Activated CD8-positive, alpha-beta memory T cell treated with anti-CD3 and anti-CD28 coated beads, Interleukin-2, amount 10 ng/mL, durations not matched to agents 7 days and 5 days (primary cell): ENCODE measurements around the gene SIPA1L3. TPM values are rescaled to one million over a fixed set of nuclear protein-coding genes. Genes with fewer than 3 reads are reported as not detected.

Experiments
- ATAC-seq: fragments of 150-1000 bp; cut with Tn5 transposase; one replicate; pipeline ENCODE4 v1.10.0; 2021; ENCODE audit warnings: moderate library complexity
- CTCF ChIA-PET: fragments of 350-600 bp; sonication (Branson Sonifier 250); formaldehyde crosslinking; loops from one replicate; lab custom pipeline; 2021; ENCODE audit warnings: antibody characterized with exemption; lab: Charles Lee
- DNase-seq: peaks from one replicate; pipeline ENCODE4 v3.0.0-alpha.2; 2020
- H3K27ac Mint-ChIP-seq: one replicate; pipeline ENCODE4 v1.8.0; 2021; ENCODE audit warnings: mild to moderate bottlenecking, mixed read lengths
- H3K27me3 Mint-ChIP-seq: one replicate; pipeline ENCODE4 v1.8.0; 2021; ENCODE audit warnings: mixed read lengths
- H3K36me3 Mint-ChIP-seq: one replicate; pipeline ENCODE4 v1.8.0; 2021; ENCODE audit warnings: mild to moderate bottlenecking, mixed read lengths
- H3K4me1 Mint-ChIP-seq: one replicate; pipeline ENCODE4 v1.8.0; 2021; ENCODE audit warnings: mixed read lengths
- H3K4me3 Mint-ChIP-seq: one replicate; pipeline ENCODE4 v1.8.0; 2021; ENCODE audit warnings: mild to moderate bottlenecking, moderate library complexity, mixed read lengths
- H3K9me3 Mint-ChIP-seq: one replicate; pipeline ENCODE4 v1.8.0; 2022; ENCODE audit warnings: low read depth, mixed read lengths
- total RNA-seq, 2 experiments: library from RNA; stranded (reverse); gene quantifications; one replicate each; pipeline ENCODE4 v1.2.3, GENCODE V29; 2021

The SIPA1L3 gene
- total RNA-seq, 2 experiments from 2014 or later = 16.6 to 21.6 TPM

GRCh38 chr19:38089440-38089839 lies 182.4 kb downstream of the SIPA1L3 start:
- DNase-seq (no peak), ATAC-seq (no peak)
- H3K4me3 Mint-ChIP-seq = no peak overlapping the region
- no peaks in the 10 kb centered on the region for H3K9me3 Mint-ChIP-seq
- H3K27me3 Mint-ChIP-seq = no peaks in the 10 kb centered on the region
- H3K27ac Mint-ChIP-seq = no peak overlapping the region
- CTCF ChIA-PET = interaction anchor here (0.7 to 1.3 kb wide), 2 partner anchors 105 to 191 kb away, joined by 3 read pairs; no protein-coding TSS in a partner anchor
- no peaks in the 10 kb centered on the region for H3K36me3 Mint-ChIP-seq
- no peaks in the 10 kb centered on the region for H3K4me1 Mint-ChIP-seq

GRCh38 chr19:38093154-38093553 lies 186.1 kb downstream of the SIPA1L3 start:
- Mint-ChIP-seq H3K9me3 (no peaks in the 10 kb centered on the region), H3K4me3 (no peak overlapping the region), H3K36me3 (no peaks in the 10 kb centered on the region), H3K27me3 (no peaks in the 10 kb centered on the region), H3K27ac (no peak overlapping the region), H3K4me1 (no peaks in the 10 kb centered on the region)
- ATAC-seq (no peak), DNase-seq (no peak)
- CTCF ChIA-PET = interaction anchor here (3.0 kb wide), 1 partner anchor 190 kb away, joined by 19 read pairs; no protein-coding TSS in a partner anchor

- H3K9me3 Mint-ChIP-seq = no peaks in the 10 kb centered on the region
- CTCF ChIA-PET = interaction anchor here (1.0 to 3.0 kb wide), 3 partner anchors 10 to 191 kb away, joined by 3 to 19 read pairs (median 3); no protein-coding TSS in a partner anchor
- DNase-seq (no peak), ATAC-seq (no peak)
- H3K36me3 Mint-ChIP-seq = no peaks in the 10 kb centered on the region
- no peaks in the 10 kb centered on the region for H3K27me3 Mint-ChIP-seq
- H3K27ac Mint-ChIP-seq = no peak overlapping the region
- no peak overlapping the region for H3K4me3 Mint-ChIP-seq
- no peaks in the 10 kb centered on the region for H3K4me1 Mint-ChIP-seq
Measured at GRCh38 chr19:38093587-38093986, 186.6 kb downstream of the SIPA1L3 start.

DNA sequence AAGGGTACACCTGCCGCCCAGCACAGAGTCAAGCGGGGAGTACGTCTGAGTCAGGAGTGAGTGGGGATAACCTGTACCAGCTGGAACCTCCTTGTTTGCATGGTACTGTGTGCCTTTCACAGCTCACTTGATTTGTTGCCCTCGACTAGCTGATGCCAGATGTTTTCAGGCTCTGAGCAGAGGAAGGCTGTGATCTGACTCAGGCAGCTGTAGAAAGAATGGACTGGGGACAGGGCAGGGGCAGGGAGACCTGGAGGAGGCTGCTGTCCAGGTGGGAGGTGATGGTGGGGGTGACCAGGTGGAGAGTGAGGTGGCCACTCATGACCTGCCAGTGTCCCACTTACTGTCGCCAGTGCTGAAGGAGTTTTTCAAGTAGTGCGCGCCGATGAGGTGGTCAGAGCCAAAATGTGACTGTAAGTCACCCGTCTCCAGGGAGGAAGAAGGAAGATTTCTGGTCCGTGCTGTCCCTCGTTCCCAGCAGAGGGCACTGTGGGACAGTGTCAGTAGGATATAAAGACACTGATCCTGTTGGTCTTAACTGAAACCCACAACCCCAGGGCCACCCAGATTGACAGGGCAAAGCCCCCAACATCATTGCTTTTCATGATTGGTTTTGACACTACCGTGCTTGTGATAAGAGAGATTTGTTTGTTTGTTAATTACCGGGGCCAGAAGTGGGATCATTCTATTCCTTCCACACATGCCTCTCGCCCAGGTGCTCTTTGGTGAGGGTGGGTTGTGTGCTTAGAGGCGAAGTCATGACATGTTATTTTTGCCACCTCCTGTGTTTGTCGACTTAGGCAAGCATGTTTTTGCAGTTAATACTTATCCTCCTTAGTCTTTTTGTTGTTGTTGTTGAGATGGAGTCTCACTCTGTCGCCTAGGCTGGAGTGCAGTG lies 188.7 kb downstream of the SIPA1L3 start:
- no peak overlapping the region for H3K4me3 Mint-ChIP-seq
- DNase-seq (peak; percentile 71), ATAC-seq (peak; percentile 57)
- peaks cover 12% of the 10 kb centered on the region for H3K36me3 Mint-ChIP-seq
- no peak overlapping the region for H3K27ac Mint-ChIP-seq
- H3K27me3 Mint-ChIP-seq = no peaks in the 10 kb centered on the region
- CTCF ChIA-PET = interaction anchor here (0.8 to 3.0 kb wide), 5 partner anchors 12 to 199 kb away, joined by 3 to 19 read pairs (median 3); partner anchors contain the start of gene SIPA1L3
- no peaks in the 10 kb centered on the region for H3K4me1 Mint-ChIP-seq
- peaks cover 3% of the 10 kb centered on the region for H3K9me3 Mint-ChIP-seq

DNA sequence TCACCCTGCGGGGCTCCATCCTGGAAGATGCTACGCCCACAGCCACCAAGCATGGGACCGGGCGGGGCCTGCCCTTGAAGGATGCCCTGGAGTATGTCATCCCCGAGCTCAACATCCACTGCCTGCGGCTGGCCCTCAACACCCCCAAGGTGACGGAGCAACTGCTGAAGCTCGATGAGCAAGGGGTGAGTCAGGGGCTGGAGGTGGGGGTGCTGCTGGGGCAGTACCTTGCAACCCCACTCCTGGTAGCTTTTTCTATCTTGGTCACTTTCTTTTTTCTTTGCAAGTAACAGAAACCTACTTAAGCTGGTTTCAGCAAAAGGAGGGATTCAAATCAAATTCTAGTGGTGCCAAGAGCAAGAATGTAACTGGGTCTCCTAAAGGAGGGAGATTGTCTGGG lies 193.0 kb downstream of the SIPA1L3 start:
- Mint-ChIP-seq H3K36me3 (peaks cover 25% of the 10 kb centered on the region), H3K27me3 (no peaks in the 10 kb centered on the region), H3K4me1 (no peaks in the 10 kb centered on the region), H3K27ac (no peak overlapping the region), H3K9me3 (peaks cover 3% of the 10 kb centered on the region), H3K4me3 (no peak overlapping the region)
- DNase-seq = no peak
- CTCF ChIA-PET = no interaction called here
- no peak for ATAC-seq

- no peak for ATAC-seq
- peaks cover 3% of the 10 kb centered on the region for H3K9me3 Mint-ChIP-seq
- no peaks in the 10 kb centered on the region for H3K4me1 Mint-ChIP-seq
- H3K4me3 Mint-ChIP-seq = no peak overlapping the region
- DNase-seq = no peak
- H3K36me3 Mint-ChIP-seq = peaks cover 25% of the 10 kb centered on the region
- no peaks in the 10 kb centered on the region for H3K27me3 Mint-ChIP-seq
- CTCF ChIA-PET = no interaction called here
- no peak overlapping the region for H3K27ac Mint-ChIP-seq
Measured at GRCh38 chr19:38100589-38100988, 193.6 kb downstream of the SIPA1L3 start.

DNA sequence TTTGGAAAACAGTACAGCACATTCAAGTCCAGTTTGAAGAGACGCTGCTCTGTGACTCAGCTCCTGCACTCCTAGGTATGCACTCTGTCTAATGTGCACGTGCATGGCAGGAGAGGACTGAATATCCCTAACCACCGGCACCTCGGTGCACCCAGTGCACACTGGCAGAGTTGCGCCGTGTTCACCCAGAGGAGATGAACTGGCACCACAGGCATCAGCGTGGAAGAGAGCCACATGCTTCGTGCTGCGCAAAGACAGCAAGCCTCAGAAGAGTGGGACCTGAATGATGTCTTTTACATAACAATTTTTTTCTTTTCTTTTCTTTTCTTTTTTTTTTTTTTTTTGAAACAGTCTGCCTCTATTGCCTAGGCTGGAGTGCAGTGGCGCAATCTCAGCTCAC lies 194.7 kb downstream of the SIPA1L3 start:
- Mint-ChIP-seq H3K4me3 (no peak overlapping the region), H3K36me3 (peaks cover 27% of the 10 kb centered on the region), H3K9me3 (peaks cover 3% of the 10 kb centered on the region), H3K27me3 (no peaks in the 10 kb centered on the region), H3K27ac (no peak overlapping the region), H3K4me1 (no peaks in the 10 kb centered on the region)
- no peak for ATAC-seq
- CTCF ChIA-PET = no interaction called here
- DNase-seq = no peak

- Mint-ChIP-seq H3K4me3 (no peak overlapping the region), H3K36me3 (peaks cover 15% of the 10 kb centered on the region), H3K9me3 (no peaks in the 10 kb centered on the region), H3K27me3 (no peaks in the 10 kb centered on the region), H3K4me1 (no peaks in the 10 kb centered on the region), H3K27ac (no peak overlapping the region)
- DNase-seq (no peak), ATAC-seq (no peak)
- CTCF ChIA-PET = no interaction called here
Measured at GRCh38 chr19:38105574-38105973, 198.6 kb downstream of the SIPA1L3 start.

DNA sequence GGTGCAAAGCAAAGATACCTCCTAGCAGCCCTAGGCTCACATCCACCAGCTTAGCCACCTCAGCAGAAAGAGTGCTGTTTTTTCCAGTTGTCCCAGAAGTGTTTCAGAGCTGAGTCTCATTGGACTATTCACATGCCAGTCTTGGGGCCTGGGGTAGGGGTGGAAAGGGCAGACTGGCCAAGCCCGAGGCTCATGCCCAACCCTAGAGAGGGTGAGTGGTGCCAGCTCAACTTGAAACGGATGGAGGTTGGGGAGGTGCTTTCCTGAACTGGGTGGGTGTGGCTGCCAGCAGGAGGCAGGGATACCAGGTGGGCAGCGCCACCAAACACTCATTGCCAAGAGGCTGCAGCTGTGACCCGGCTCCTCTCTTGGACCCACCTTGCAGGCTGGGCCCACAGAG lies 200.1 kb downstream of the SIPA1L3 start:
- Mint-ChIP-seq H3K4me1 (no peaks in the 10 kb centered on the region), H3K9me3 (no peaks in the 10 kb centered on the region), H3K4me3 (no peak overlapping the region), H3K27me3 (no peaks in the 10 kb centered on the region), H3K36me3 (peaks cover 11% of the 10 kb centered on the region), H3K27ac (no peak overlapping the region)
- DNase-seq (no peak), ATAC-seq (no peak)
- CTCF ChIA-PET = no interaction called here

- ATAC-seq (no peak), DNase-seq (no peak)
- Mint-ChIP-seq H3K4me1 (peaks cover 12% of the 10 kb centered on the region), H3K27ac (no peak overlapping the region), H3K4me3 (no peak overlapping the region), H3K9me3 (no peaks in the 10 kb centered on the region), H3K27me3 (no peaks in the 10 kb centered on the region), H3K36me3 (peaks cover 9% of the 10 kb centered on the region)
- CTCF ChIA-PET = no interaction called here
Measured at GRCh38 chr19:38111898-38112297, 204.9 kb downstream of the SIPA1L3 start.

GRCh38 chr19:38114651-38115050 lies 207.6 kb downstream of the SIPA1L3 start:
- Mint-ChIP-seq H3K4me3 (no peak overlapping the region), H3K9me3 (no peaks in the 10 kb centered on the region), H3K4me1 (peaks cover 12% of the 10 kb centered on the region), H3K36me3 (peaks cover 20% of the 10 kb centered on the region), H3K27ac (no peak overlapping the region), H3K27me3 (no peaks in the 10 kb centered on the region)
- CTCF ChIA-PET = interaction anchor here (1.1 to 1.7 kb wide), 2 partner anchors 212 to 221 kb away, joined by 3 to 4 read pairs; partner anchors contain the start of gene CATSPERG
- DNase-seq = no peak
- no peak for ATAC-seq

DNA sequence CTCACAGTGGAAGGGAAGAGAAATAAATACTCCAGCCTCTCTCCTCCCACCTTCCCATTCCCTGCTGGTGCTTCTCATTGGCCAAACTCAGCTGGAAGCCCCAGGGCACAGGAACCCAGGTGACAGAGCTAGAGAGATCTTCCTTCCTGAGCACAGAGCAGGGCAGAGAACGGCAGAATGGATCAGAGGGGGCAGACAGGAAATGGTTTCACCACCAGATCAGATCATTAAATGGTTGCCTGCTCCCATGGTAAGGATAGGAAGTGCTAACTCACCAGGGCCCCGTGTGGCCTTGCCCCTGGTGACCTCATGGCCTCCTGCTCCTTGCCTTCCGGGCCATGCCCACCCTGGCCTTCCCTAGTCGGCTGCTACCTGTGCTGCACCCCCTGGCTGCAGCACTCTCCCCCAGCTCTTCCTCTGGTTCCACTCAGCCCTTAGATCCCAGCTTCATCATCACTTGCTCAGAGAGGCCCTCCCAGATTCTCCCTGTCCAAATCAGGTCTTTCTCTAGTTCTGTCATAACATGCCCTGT lies 208.3 kb downstream of the SIPA1L3 start:
- H3K27ac Mint-ChIP-seq = peak overlapping the region; percentile 48
- DNase-seq (no peak), ATAC-seq (peak; percentile 58)
- no peaks in the 10 kb centered on the region for H3K27me3 Mint-ChIP-seq
- H3K36me3 Mint-ChIP-seq = peaks cover 27% of the 10 kb centered on the region
- H3K4me3 Mint-ChIP-seq = no peak overlapping the region
- no peaks in the 10 kb centered on the region for H3K9me3 Mint-ChIP-seq
- CTCF ChIA-PET = interaction anchor here (1.1 to 1.7 kb wide), 2 partner anchors 213 to 221 kb away, joined by 3 to 4 read pairs; partner anchors contain the start of gene CATSPERG
- H3K4me1 Mint-ChIP-seq = peaks cover 12% of the 10 kb centered on the region

DNA sequence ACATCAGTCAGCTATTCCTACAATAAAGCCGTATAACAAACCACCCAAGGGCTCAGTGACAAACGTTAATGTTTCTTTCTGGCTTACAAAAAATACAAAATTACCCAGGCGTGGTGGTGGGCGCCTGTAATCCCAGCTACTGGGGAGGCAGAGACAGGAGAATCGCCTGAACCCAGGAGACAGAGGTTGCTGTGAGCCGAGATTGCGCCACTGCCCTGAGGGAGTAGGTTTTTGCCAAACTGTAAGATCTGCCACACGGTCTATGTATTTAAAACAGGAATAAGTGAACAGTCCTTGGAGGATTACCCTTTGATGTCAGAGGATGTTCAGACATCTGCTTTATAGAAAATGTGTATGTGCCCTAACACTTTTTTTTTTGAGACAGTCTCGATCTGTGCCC lies 211.2 kb downstream of the SIPA1L3 start:
- Mint-ChIP-seq H3K27ac (no peak overlapping the region), H3K4me3 (no peak overlapping the region), H3K4me1 (peaks cover 12% of the 10 kb centered on the region), H3K9me3 (no peaks in the 10 kb centered on the region), H3K36me3 (peaks cover 30% of the 10 kb centered on the region), H3K27me3 (no peaks in the 10 kb centered on the region)
- CTCF ChIA-PET = interaction anchor here (1.1 kb wide), 1 partner anchor 24 kb away, joined by 3 read pairs; no protein-coding TSS in a partner anchor
- DNase-seq = no peak
- ATAC-seq = no peak
